GM12878 (cell line): ENCODE measurements around the gene BRI3BP. TPM values are rescaled to one million over a fixed set of nuclear protein-coding genes. Genes with fewer than 3 reads are reported as not detected.

ENCODE experiments used
- ATF7 ChIP-seq: fragments of 450-650 bp; IDR thresholded peaks from 2 replicates; pipeline ENCODE4 v1.6.1; 2016; ENCODE audit warnings: low read depth, mild to moderate bottlenecking
- BCL11A ChIP-seq: IDR thresholded peaks from 2 replicates; pipeline ENCODE4 v1.6.1; 2011; ENCODE audit warnings: low read depth, low read length
- CHD1 ChIP-seq: IDR thresholded peaks from 2 replicates; pipeline ENCODE4 v1.6.1; 2012; ENCODE audit warnings: low read depth, low read length, improper control_type of control experiment
- CUX1 ChIP-seq: IDR thresholded peaks from 2 replicates; pipeline ENCODE4 v1.6.1; 2012; ENCODE audit warnings: improper control_type of control experiment, low read depth, low read length; ENCODE audit not compliant: insufficient replicate concordance
- ETV6 ChIP-seq, 2 experiments: fragments of 450-650 bp in 1 of 2; IDR thresholded peaks in 1 of 2; conservative IDR thresholded peaks in 1 of 2; 2 replicates each; pipeline ENCODE4 v1.6.1; 2014; ENCODE audit warnings: antibody characterized with exemption in 1 of 2, borderline replicate concordance in 1 of 2, low read depth in 1 of 2, mild to moderate bottlenecking in 1 of 2, moderate library complexity in 1 of 2
- FOXK2 ChIP-seq: fragments of 450-650 bp; IDR thresholded peaks from 2 replicates; pipeline ENCODE4 v1.6.1; 2017; ENCODE audit warnings: mild to moderate bottlenecking, moderate library complexity
- HCFC1 ChIP-seq: fragments of 150-350 bp; IDR thresholded peaks from 2 replicates; pipeline ENCODE4 v1.6.1; 2014; ENCODE audit warnings: low read length
- JUND ChIP-seq: IDR thresholded peaks from 2 replicates; pipeline ENCODE4 v1.6.1; 2012; ENCODE audit warnings: low read depth, mild to moderate bottlenecking, low read length, improper control_type of control experiment, moderate library complexity
- MEF2A ChIP-seq: IDR thresholded peaks from 2 replicates; pipeline ENCODE4 v1.6.1; 2011; ENCODE audit warnings: low read depth, mild to moderate bottlenecking, low read length, moderate library complexity; ENCODE audit not compliant: insufficient read depth
- NFYA ChIP-seq: IDR thresholded peaks from 2 replicates; pipeline ENCODE4 v1.6.1; 2011; ENCODE audit warnings: low read depth, mild to moderate bottlenecking, low read length, improper control_type of control experiment, borderline replicate concordance
- NKRF ChIP-seq: fragments of 450-650 bp; conservative IDR thresholded peaks from 2 replicates; pipeline ENCODE4 v1.6.1; 2017; ENCODE audit warnings: mild to moderate bottlenecking, moderate library complexity
- PAX5 ChIP-seq: IDR thresholded peaks from 2 replicates; pipeline ENCODE4 v1.6.1; 2011; ENCODE audit warnings: low read depth, low read length, borderline replicate concordance
- RAD51 ChIP-seq: fragments of 450-650 bp; IDR thresholded peaks from 2 replicates; pipeline ENCODE4 v1.6.1; 2016; ENCODE audit warnings: moderate library complexity, mild to moderate bottlenecking, inconsistent platforms
- RCOR1 ChIP-seq: conservative IDR thresholded peaks from 2 replicates; pipeline ENCODE4 v1.6.1; 2012; ENCODE audit warnings: low read depth, low read length, improper control_type of control experiment
- SMARCA5 ChIP-seq: fragments of 450-650 bp; IDR thresholded peaks from 2 replicates; pipeline ENCODE4 v1.6.1; 2017; ENCODE audit warnings: mild to moderate bottlenecking
- SUPT20H ChIP-seq: IDR thresholded peaks from 2 replicates; pipeline ENCODE4 v1.6.1; 2011; ENCODE audit warnings: low read depth, mild to moderate bottlenecking, low read length, moderate library complexity, borderline replicate concordance; ENCODE audit not compliant: control insufficient read depth
- ZNF207 ChIP-seq: fragments of 450-650 bp; IDR thresholded peaks from 2 replicates; pipeline ENCODE4 v1.6.1; 2014; ENCODE audit warnings: antibody characterized with exemption, mild to moderate bottlenecking, borderline replicate concordance
- ZNF622 ChIP-seq: fragments of 450-650 bp; IDR thresholded peaks from 2 replicates; pipeline ENCODE4 v1.6.1; 2017; ENCODE audit warnings: mild to moderate bottlenecking, inconsistent platforms
- polyA plus RNA-seq, 11 experiments: library from polyadenylated mRNA; depleted of rRNA in 4 of 11; unstranded in 6 of 11; stranded (reverse) in 5 of 11; fragments of >200 nt; fragmentation: Nextera tagmentation in 4 of 11; fragmentation: Illumina TruSeq in 1 of 11; extraction: Ambion mirVana in 4 of 11; extraction: Trizol in 1 of 11; gene quantifications; 1 replicate in 1 of 11; 2 replicates in 10 of 11; pipeline versions ENCODE4 v1.2.1 to v1.2.3, GENCODE V29; 2011 to 2016; ENCODE audit warnings: inconsistent platforms in 2 of 11, missing spikeins in 2 of 11, low read depth in 1 of 11
- total RNA-seq, 4 experiments: library from RNA; depleted of rRNA in 3 of 4; stranded (reverse); fragments of >200 nt in 3 of 4; fragmentation: Illumina TruSeq in 1 of 4; extraction: Trizol in 1 of 4; gene quantifications; 2 replicates each; pipeline versions ENCODE4 v1.2.1 to v1.2.3, GENCODE V29; 2013 to 2021
- TF ChIP-seq, protein P1 (sequence below): fragments of 450-650 bp; IDR thresholded peaks from 2 replicates; pipeline ENCODE4 v1.6.1; 2016; ENCODE audit warnings: mild to moderate bottlenecking
- TF ChIP-seq, protein P2 (sequence below): fragments of 450-650 bp; IDR thresholded peaks from 2 replicates; pipeline ENCODE4 v1.6.1; 2017; ENCODE audit warnings: borderline replicate concordance

The BRI3BP gene
- total and polyA plus RNA-seq, 10 of the 15 experiments (the other 5 are each of a cell fraction or from before 2014, with no cell fraction given), result 11.5 to 37.0 (median 28.5) TPM

GRCh38 chr12:125065021-125065918 lies 71.8 kb downstream of the BRI3BP start, which contains the start of gene AACS (continued):
- TF ChIP-seq PAX5, result no peak
- no peak for TF ChIP-seq HCFC1
- TF ChIP-seq SMARCA5, result no peak
- TF ChIP-seq MEF2A, result no peak
- TF ChIP-seq NKRF, result peak; percentile 70
- TF ChIP-seq RCOR1, result no peak
- no peak for TF ChIP-seq RAD51
- TF ChIP-seq CHD1, result no peak
- no peak for TF ChIP-seq ZNF622
- TF ChIP-seq, protein P1, sequence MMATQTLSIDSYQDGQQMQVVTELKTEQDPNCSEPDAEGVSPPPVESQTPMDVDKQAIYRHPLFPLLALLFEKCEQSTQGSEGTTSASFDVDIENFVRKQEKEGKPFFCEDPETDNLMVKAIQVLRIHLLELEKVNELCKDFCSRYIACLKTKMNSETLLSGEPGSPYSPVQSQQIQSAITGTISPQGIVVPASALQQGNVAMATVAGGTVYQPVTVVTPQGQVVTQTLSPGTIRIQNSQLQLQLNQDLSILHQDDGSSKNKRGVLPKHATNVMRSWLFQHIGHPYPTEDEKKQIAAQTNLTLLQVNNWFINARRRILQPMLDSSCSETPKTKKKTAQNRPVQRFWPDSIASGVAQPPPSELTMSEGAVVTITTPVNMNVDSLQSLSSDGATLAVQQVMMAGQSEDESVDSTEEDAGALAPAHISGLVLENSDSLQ, result 0 out of 2 replicates have a peak, but pooled peaks have one; percentile 8
- TF ChIP-seq JUND, result no peak
- no peak for TF ChIP-seq ETV6 (conservative IDR thresholded peaks at IDR 0.05 in 1 of 2, IDR thresholded peaks at IDR 0.05 in 1 of 2; ENCODE audit: borderline replicate concordance in 1 of 2, low read depth in 1 of 2)
- no peak for TF ChIP-seq ZNF207
- no peak for TF ChIP-seq ATF7
- no peak for TF ChIP-seq CUX1
- no peak for TF ChIP-seq SUPT20H
- no peak for TF ChIP-seq BCL11A
- no peak for TF ChIP-seq NFYA
- TF ChIP-seq, protein P2, sequence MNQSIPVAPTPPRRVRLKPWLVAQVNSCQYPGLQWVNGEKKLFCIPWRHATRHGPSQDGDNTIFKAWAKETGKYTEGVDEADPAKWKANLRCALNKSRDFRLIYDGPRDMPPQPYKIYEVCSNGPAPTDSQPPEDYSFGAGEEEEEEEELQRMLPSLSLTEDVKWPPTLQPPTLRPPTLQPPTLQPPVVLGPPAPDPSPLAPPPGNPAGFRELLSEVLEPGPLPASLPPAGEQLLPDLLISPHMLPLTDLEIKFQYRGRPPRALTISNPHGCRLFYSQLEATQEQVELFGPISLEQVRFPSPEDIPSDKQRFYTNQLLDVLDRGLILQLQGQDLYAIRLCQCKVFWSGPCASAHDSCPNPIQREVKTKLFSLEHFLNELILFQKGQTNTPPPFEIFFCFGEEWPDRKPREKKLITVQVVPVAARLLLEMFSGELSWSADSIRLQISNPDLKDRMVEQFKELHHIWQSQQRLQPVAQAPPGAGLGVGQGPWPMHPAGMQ, result no peak
- no peak for TF ChIP-seq FOXK2
